Activated naive CD4-positive, alpha-beta T cell treated with anti-CD3 and anti-CD28 coated beads for 36 hours (primary cell): Measurements from ENCODE around the gene PIK3C2G. TPM values are rescaled to one million over a fixed set of nuclear protein-coding genes. Genes with fewer than 3 reads are reported as not detected.

Source experiments
- CTCF ChIA-PET: fragments of 350-600 bp; sonication (Branson Sonifier 250); formaldehyde crosslinking; loops from one replicate; lab custom pipeline; 2021; ENCODE audit warnings: antibody characterized with exemption; lab: Charles Lee
- DNase-seq: peaks from one replicate; pipeline ENCODE4 v3.0.0-alpha.2; 2020
- H3K27ac Mint-ChIP-seq: one replicate; pipeline ENCODE4 v1.8.0; 2021; ENCODE audit warnings: mild to moderate bottlenecking, mixed read lengths
- H3K27me3 Mint-ChIP-seq: one replicate; pipeline ENCODE4 v1.8.0; 2021; ENCODE audit warnings: low read depth, mixed read lengths
- H3K36me3 Mint-ChIP-seq: one replicate; pipeline ENCODE4 v1.8.0; 2021; ENCODE audit warnings: low read depth, mixed read lengths
- H3K4me1 Mint-ChIP-seq: one replicate; pipeline ENCODE4 v1.8.0; 2021; ENCODE audit warnings: low read depth, mixed read lengths
- H3K4me3 Mint-ChIP-seq: one replicate; pipeline ENCODE4 v1.8.0; 2021; ENCODE audit warnings: mild to moderate bottlenecking, moderate library complexity, mixed read lengths
- H3K9me3 Mint-ChIP-seq: one replicate; pipeline ENCODE4 v1.8.0; 2021; ENCODE audit warnings: mixed read lengths
- intact Hi-C: fragments of 100-400 bp; cut with micrococcal nuclease; formaldehyde crosslinking; loops from one replicate; pipeline ENCODE4 v1.15.1; 2023
- total RNA-seq, 2 experiments: library from RNA; stranded (reverse); gene quantifications; one replicate each; pipeline ENCODE4 v1.2.3, GENCODE V29; 2021

The PIK3C2G gene
- total RNA-seq, 2 experiments from 2014 or later: not detected

- H3K9me3 Mint-ChIP-seq: peaks cover 11% of the 10 kb centered on the region
- intact Hi-C loops: no loop called here
- H3K4me3 Mint-ChIP-seq: no peak overlapping the region
- no peak for DNase-seq
- CTCF ChIA-PET: no interaction called here
- H3K36me3 Mint-ChIP-seq: no peaks in the 10 kb centered on the region
- H3K27ac Mint-ChIP-seq: no peak overlapping the region
- no peaks in the 10 kb centered on the region for H3K27me3 Mint-ChIP-seq
- H3K4me1 Mint-ChIP-seq: no peaks in the 10 kb centered on the region
These were observed 328.0 kb downstream of the PIK3C2G start for GRCh38 chr12:18589316-18589715.

- DNase-seq: no peak
- Mint-ChIP-seq H3K27me3 (no peaks in the 10 kb centered on the region), H3K36me3 (no peaks in the 10 kb centered on the region), H3K9me3 (peaks cover 5% of the 10 kb centered on the region), H3K4me1 (no peaks in the 10 kb centered on the region), H3K27ac (no peak overlapping the region), H3K4me3 (no peak overlapping the region)
- intact Hi-C loops: no loop called here
- CTCF ChIA-PET: no interaction called here
These were observed 330.2 kb downstream of the PIK3C2G start for GRCh38 chr12:18591473-18591872.

- DNase-seq: no peak
- no peaks in the 10 kb centered on the region for H3K27me3 Mint-ChIP-seq
- intact Hi-C loops: no loop called here
- no peak overlapping the region for H3K27ac Mint-ChIP-seq
- no peaks in the 10 kb centered on the region for H3K9me3 Mint-ChIP-seq
- no peaks in the 10 kb centered on the region for H3K4me1 Mint-ChIP-seq
- CTCF ChIA-PET: no interaction called here
- H3K36me3 Mint-ChIP-seq: no peaks in the 10 kb centered on the region
- H3K4me3 Mint-ChIP-seq: no peak overlapping the region
These were observed 334.1 kb downstream of the PIK3C2G start for GRCh38 chr12:18595412-18595811.

- CTCF ChIA-PET: no interaction called here
- H3K4me1 Mint-ChIP-seq: no peaks in the 10 kb centered on the region
- no peak overlapping the region for H3K4me3 Mint-ChIP-seq
- no peak overlapping the region for H3K27ac Mint-ChIP-seq
- H3K27me3 Mint-ChIP-seq: no peaks in the 10 kb centered on the region
- intact Hi-C loops: no loop called here
- H3K9me3 Mint-ChIP-seq: peaks cover 9% of the 10 kb centered on the region
- DNase-seq: no peak
- H3K36me3 Mint-ChIP-seq: no peaks in the 10 kb centered on the region
These were observed 340.6 kb downstream of the PIK3C2G start for GRCh38 chr12:18601962-18602361.

GRCh38 chr12:18612971-18613370 is 351.7 kb downstream of the PIK3C2G start:
- Mint-ChIP-seq H3K9me3 (peaks cover 2% of the 10 kb centered on the region), H3K4me3 (no peak overlapping the region), H3K36me3 (no peaks in the 10 kb centered on the region), H3K4me1 (no peaks in the 10 kb centered on the region), H3K27me3 (no peaks in the 10 kb centered on the region), H3K27ac (no peak overlapping the region)
- no peak for DNase-seq
- CTCF ChIA-PET: no interaction called here
- intact Hi-C loops: no loop called here

- DNase-seq: no peak
- intact Hi-C loops: no loop called here
- H3K27me3 Mint-ChIP-seq: no peaks in the 10 kb centered on the region
These were observed 359.7 kb downstream of the PIK3C2G start for GRCh38 chr12:18620986-18621385.

GRCh38 chr12:18629445-18629844 is 368.1 kb downstream of the PIK3C2G start:
- H3K4me3 Mint-ChIP-seq: no peak overlapping the region
- DNase-seq: no peak
- H3K9me3 Mint-ChIP-seq: peaks cover 7% of the 10 kb centered on the region
- H3K36me3 Mint-ChIP-seq: no peaks in the 10 kb centered on the region
- H3K27ac Mint-ChIP-seq: no peak overlapping the region
- intact Hi-C loops: no loop called here
- CTCF ChIA-PET: no interaction called here
- H3K27me3 Mint-ChIP-seq: no peaks in the 10 kb centered on the region
- H3K4me1 Mint-ChIP-seq: no peaks in the 10 kb centered on the region

More at GRCh38 chr12:18620986-18621385, 359.7 kb downstream of the PIK3C2G start:
- Mint-ChIP-seq H3K36me3 (no peaks in the 10 kb centered on the region), H3K27ac (no peak overlapping the region), H3K4me3 (no peak overlapping the region), H3K4me1 (no peaks in the 10 kb centered on the region), H3K9me3 (peaks cover 4% of the 10 kb centered on the region)
- CTCF ChIA-PET: no interaction called here

- Mint-ChIP-seq H3K27ac (no peak overlapping the region), H3K4me3 (no peak overlapping the region), H3K9me3 (peaks cover 7% of the 10 kb centered on the region), H3K36me3 (no peaks in the 10 kb centered on the region), H3K27me3 (no peaks in the 10 kb centered on the region), H3K4me1 (no peaks in the 10 kb centered on the region)
- CTCF ChIA-PET: no interaction called here
- intact Hi-C loops: no loop called here
- DNase-seq: no peak
These were observed 368.6 kb downstream of the PIK3C2G start for GRCh38 chr12:18629916-18630315.

GRCh38 chr12:18631339-18631738 is 370.0 kb downstream of the PIK3C2G start:
- no peak for DNase-seq
- Mint-ChIP-seq H3K27ac (no peak overlapping the region), H3K4me1 (no peaks in the 10 kb centered on the region), H3K36me3 (no peaks in the 10 kb centered on the region), H3K9me3 (peaks cover 8% of the 10 kb centered on the region), H3K27me3 (no peaks in the 10 kb centered on the region), H3K4me3 (no peak overlapping the region)
- intact Hi-C loops: no loop called here
- CTCF ChIA-PET: no interaction called here

- DNase-seq: no peak
- Mint-ChIP-seq H3K4me1 (no peaks in the 10 kb centered on the region), H3K27me3 (no peaks in the 10 kb centered on the region), H3K9me3 (peaks cover 6% of the 10 kb centered on the region), H3K4me3 (no peak overlapping the region), H3K27ac (no peak overlapping the region), H3K36me3 (no peaks in the 10 kb centered on the region)
- intact Hi-C loops: no loop called here
- CTCF ChIA-PET: no interaction called here
These were observed 371.5 kb downstream of the PIK3C2G start for GRCh38 chr12:18632848-18633247.

- H3K27ac Mint-ChIP-seq: no peak overlapping the region
- intact Hi-C loops: no loop called here
- CTCF ChIA-PET: no interaction called here
- no peaks in the 10 kb centered on the region for H3K27me3 Mint-ChIP-seq
- H3K36me3 Mint-ChIP-seq: no peaks in the 10 kb centered on the region
- peaks cover 3% of the 10 kb centered on the region for H3K9me3 Mint-ChIP-seq
- H3K4me1 Mint-ChIP-seq: no peaks in the 10 kb centered on the region
- no peak overlapping the region for H3K4me3 Mint-ChIP-seq
- DNase-seq: no peak
These were observed 373.1 kb downstream of the PIK3C2G start for GRCh38 chr12:18634382-18634781.

GRCh38 chr12:18640321-18640955 is 379.1 kb downstream of the PIK3C2G start:
- H3K4me3 Mint-ChIP-seq: no peak overlapping the region
- H3K9me3 Mint-ChIP-seq: no peaks in the 10 kb centered on the region
- DNase-seq: no peak
- H3K36me3 Mint-ChIP-seq: no peaks in the 10 kb centered on the region
- no peak overlapping the region for H3K27ac Mint-ChIP-seq
- H3K4me1 Mint-ChIP-seq: no peaks in the 10 kb centered on the region
- intact Hi-C loops: no loop called here
- H3K27me3 Mint-ChIP-seq: no peaks in the 10 kb centered on the region
- CTCF ChIA-PET: no interaction called here

GRCh38 chr12:18643681-18644080 is 382.4 kb downstream of the PIK3C2G start:
- Mint-ChIP-seq H3K27ac (no peak overlapping the region), H3K36me3 (no peaks in the 10 kb centered on the region), H3K9me3 (no peaks in the 10 kb centered on the region), H3K4me3 (no peak overlapping the region), H3K27me3 (no peaks in the 10 kb centered on the region), H3K4me1 (no peaks in the 10 kb centered on the region)
- no peak for DNase-seq
- CTCF ChIA-PET: no interaction called here
- intact Hi-C loops: no loop called here
